Transverse colon (tissue), 4 donors: Measurements from ENCODE around the gene SLC27A2. TPM values are rescaled to one million over a fixed set of nuclear protein-coding genes. Genes with fewer than 3 reads are reported as not detected.

Experiments used
- DNase-seq: peaks from one replicate; pipeline ENCODE4 v3.0.0-alpha.2; 2019
- H3K27ac ChIP-seq, 4 donors: fragments of 200-600 bp; sonication (generic); 2 replicates each; pipeline ENCODE4 v1.5.1; 2016 to 2018; ENCODE audit warnings: inconsistent platforms in 4 of 4
- H3K27me3 ChIP-seq: fragments of 200-600 bp; sonication (generic); 2 replicates; pipeline ENCODE4 v1.5.1; 2017; ENCODE audit warnings: inconsistent platforms
- H3K36me3 ChIP-seq, 4 donors: fragments of 200-600 bp; sonication (generic); 2 replicates each; pipeline ENCODE4 v1.5.1; 2017 to 2019; ENCODE audit warnings: inconsistent platforms in 4 of 4
- H3K4me1 ChIP-seq, 4 donors: fragments of 200-600 bp; sonication (generic); 2 replicates each; pipeline ENCODE4 v1.5.1; 2017 to 2020; ENCODE audit warnings: inconsistent platforms in 4 of 4
- H3K4me3 ChIP-seq, 4 donors: fragments of 200-600 bp; sonication (generic); 1 replicate in 1 of 4; 2 replicates in 3 of 4; pipeline versions ENCODE4 v1.5.1 to v1.6.1; 2017 to 2019; ENCODE audit warnings: inconsistent platforms in 4 of 4
- H3K9me3 ChIP-seq, 2 donors: fragments of 200-600 bp; sonication (generic); 2 replicates each; pipeline ENCODE4 v1.5.1; 2017 to 2019; ENCODE audit warnings: inconsistent platforms in 2 of 2
- CTCF ChIP-seq, 5 experiments: fragments of 200-600 bp in 3 of 5; fragments of 450-650 bp in 2 of 5; sonication (generic) in 3 of 5; IDR thresholded peaks; 1 replicate in 2 of 5; 2 replicates in 3 of 5; pipeline ENCODE4 v1.5.1; 2016 to 2017; ENCODE audit warnings: antibody characterized with exemption in 5 of 5, inconsistent platforms in 3 of 5, mild to moderate bottlenecking in 2 of 5, moderate library complexity in 1 of 5
- EP300 ChIP-seq: sonication (generic); formaldehyde crosslinking; IDR thresholded peaks from one replicate; pipeline ENCODE4 v1.6.1; 2017; ENCODE audit warnings: antibody characterized with exemption, low read depth
- POLR2A ChIP-seq: fragments of 450-650 bp; IDR thresholded peaks from one replicate; pipeline ENCODE4 v1.6.1; 2016; ENCODE audit warnings: antibody characterized with exemption, mild to moderate bottlenecking, moderate library complexity
- POLR2AphosphoS5 ChIP-seq, 3 donors: sonication (generic); formaldehyde crosslinking; IDR thresholded peaks; one replicate each; pipeline ENCODE4 v1.6.1; 2016; ENCODE audit warnings: antibody characterized with exemption in 3 of 3
- WGBS, 2 donors: methylation state at CpG; one replicate each; pipeline ENCODE4 v1.1.5; 2018; ENCODE audit warnings: low coverage in 1 of 2; 5-methylcytosine and 5-hydroxymethylcytosine counted together
- in situ Hi-C, 4 donors: fragments of 200-750 bp; cut with MboI; loops; one replicate each; pipeline versions ENCODE4 v1.15.0 to v1.15.1; 2017; ENCODE audit warnings: low sequenced_read_pairs in 3 of 4, low pct_ligation_motif_present in 1 of 4, low pct_unique_long_range_greater_than_20kb in 1 of 4
- intact Hi-C: fragments of 100-400 bp; cut with DNase I; formaldehyde crosslinking; loops from one replicate; pipeline ENCODE4 v1.15.1; 2023; ENCODE audit warnings: low total_unique reads
- total RNA-seq, 4 donors: library from RNA; depleted of rRNA; stranded (reverse); fragments of >200 nt; gene quantifications; one replicate each; pipeline ENCODE4 v1.1.0, GENCODE V29; 2016

The SLC27A2 gene
- total RNA-seq, 4 donors from 2014 or later = 8.2 to 38.3 (median 21.5) TPM

- Histone ChIP-seq H3K4me1 (peaks cover 0 to 9% (median 0%) of the 10 kb centered on the region in 4 donors), H3K36me3 (no peaks in the 10 kb centered on the region), H3K4me3 (no peak overlapping the region), H3K9me3 (no peaks in the 10 kb centered on the region), H3K27me3 (no peaks in the 10 kb centered on the region), H3K27ac (no peak overlapping the region)
- WGBS, 2 donors = 88 to 100% methylated on average over 1 of the region's 1 CpG
- in situ Hi-C loops = no loop called here
- no peak for DNase-seq
- TF ChIP-seq EP300 = no peak
- no peak for TF ChIP-seq POLR2A
- TF ChIP-seq CTCF (IDR thresholded peaks at IDR 0.05) = no peak
- TF ChIP-seq POLR2AphosphoS5 (IDR thresholded peaks at IDR 0.05) = no peak
- intact Hi-C loops = no loop called here
Observed at GRCh38 chr15:50235794-50236193, 53.8 kb downstream of the SLC27A2 start.

- intact Hi-C loops = no loop called here
- Histone ChIP-seq H3K4me1 (peaks cover 0 to 9% (median 0%) of the 10 kb centered on the region in 4 donors), H3K27me3 (no peaks in the 10 kb centered on the region), H3K27ac (no peak overlapping the region), H3K9me3 (no peaks in the 10 kb centered on the region), H3K36me3 (no peaks in the 10 kb centered on the region), H3K4me3 (no peak overlapping the region)
- WGBS, 2 donors = 97 to 100% methylated on average over 3 to 9 of the region's 9 CpGs
- no peak for TF ChIP-seq POLR2AphosphoS5 (IDR thresholded peaks at IDR 0.05)
- TF ChIP-seq CTCF (IDR thresholded peaks at IDR 0.05) = no peak
- no peak for TF ChIP-seq POLR2A
- TF ChIP-seq EP300 = no peak
- in situ Hi-C loops = no loop called here
- no peak for DNase-seq
Observed at GRCh38 chr15:50236433-50236832, 54.4 kb downstream of the SLC27A2 start.

- Histone ChIP-seq H3K27me3 (no peaks in the 10 kb centered on the region), H3K4me1 (peaks cover 0 to 9% (median 0%) of the 10 kb centered on the region in 4 donors), H3K36me3 (no peaks in the 10 kb centered on the region), H3K4me3 (no peak overlapping the region), H3K27ac (no peak overlapping the region), H3K9me3 (no peaks in the 10 kb centered on the region)
- TF ChIP-seq EP300 (no peak), CTCF (IDR thresholded peaks at IDR 0.05) (no peak), POLR2AphosphoS5 (IDR thresholded peaks at IDR 0.05) (no peak), POLR2A (no peak)
- WGBS, 2 donors = 85 to 90% methylated on average over 2 of the region's 2 CpGs
- in situ Hi-C loops (no loop called here), intact Hi-C loops (no loop called here)
- DNase-seq = no peak
Observed at GRCh38 chr15:50238255-50238654, 56.3 kb downstream of the SLC27A2 start.

GRCh38 chr15:50241684-50242450 is 59.9 kb downstream of the SLC27A2 start:
- in situ Hi-C loops = no loop called here
- TF ChIP-seq EP300 (no peak), POLR2A (no peak), CTCF (IDR thresholded peaks at IDR 0.05) (no peak), POLR2AphosphoS5 (IDR thresholded peaks at IDR 0.05) (no peak)

More at GRCh38 chr15:50241684-50242450, 59.9 kb downstream of the SLC27A2 start:
- Histone ChIP-seq H3K27ac (no peak overlapping the region), H3K4me3 (no peak overlapping the region), H3K4me1 (no peaks in the 10 kb centered on the region), H3K36me3 (no peaks in the 10 kb centered on the region), H3K9me3 (no peaks in the 10 kb centered on the region), H3K27me3 (no peaks in the 10 kb centered on the region)
- DNase-seq = no peak
- 68 to 96% methylated on average over 3 to 5 of the region's 5 CpGs for WGBS, 2 donors
- intact Hi-C loops = no loop called here
